Mucosa of stomach (tissue), 1 donor: ENCODE data around the gene LGALSL.

Experiments used
- H3K27me3 ChIP-seq: one replicate; pipeline ENCODE4 v1.7.0; 2013; ENCODE audit warnings: mild to moderate bottlenecking, low read length; ENCODE audit not compliant: control insufficient read depth, insufficient read depth
- H3K36me3 ChIP-seq: one replicate; pipeline ENCODE4 v1.7.0; 2013; ENCODE audit warnings: low read length; ENCODE audit not compliant: control insufficient read depth, insufficient read depth
- H3K4me1 ChIP-seq: one replicate; pipeline ENCODE4 v1.7.0; 2013; ENCODE audit warnings: mild to moderate bottlenecking, low read length; ENCODE audit not compliant: control insufficient read depth, insufficient read depth
- H3K4me3 ChIP-seq: one replicate; pipeline ENCODE4 v1.7.0; 2013; ENCODE audit warnings: low read length
- H3K9ac ChIP-seq: one replicate; pipeline ENCODE4 v1.7.0; 2013; ENCODE audit warnings: mild to moderate bottlenecking, low read length, moderate library complexity
- H3K9me3 ChIP-seq: one replicate; pipeline ENCODE4 v1.7.0; 2013; ENCODE audit warnings: mild to moderate bottlenecking, low read length, moderate library complexity; ENCODE audit not compliant: control insufficient read depth
- donor health status: Pancreatic carcinoma.

The LGALSL gene

GRCh38 chr2:64453770-64454385 lies at the start of gene LGALSL:
LGALSL (plus strand) TSS chr2:64454162; CDS start chr2:64454546, 384 bp downstream.
- peak within 1 kb of the TSS; percentile 76 for H3K9ac ChIP-seq
- H3K9me3 ChIP-seq, result no peaks in the 10 kb centered on the region
- peaks cover 16% of the 10 kb centered on the region for H3K4me1 ChIP-seq
- H3K36me3 ChIP-seq, result no peaks in the 10 kb centered on the region
- H3K27me3 ChIP-seq, result no peaks in the 10 kb centered on the region
- peak within 1 kb of the TSS; percentile 57 for H3K4me3 ChIP-seq

GRCh38 chr2:64404743-64405142 lies 49.2 kb upstream of the LGALSL start:
- Histone ChIP-seq H3K4me1 (peaks cover 60% of the 10 kb centered on the region), H3K36me3 (no peaks in the 10 kb centered on the region), H3K4me3 (no peak overlapping the region), H3K9me3 (no peaks in the 10 kb centered on the region), H3K9ac (no peak overlapping the region), H3K27me3 (no peaks in the 10 kb centered on the region)

GRCh38 chr2:64405581-64406406 lies 48.2 kb upstream of the LGALSL start:
- H3K27me3 ChIP-seq, result no peaks in the 10 kb centered on the region
- H3K9me3 ChIP-seq, result no peaks in the 10 kb centered on the region
- H3K36me3 ChIP-seq, result no peaks in the 10 kb centered on the region
- H3K9ac ChIP-seq, result no peak overlapping the region
- no peak overlapping the region for H3K4me3 ChIP-seq
- H3K4me1 ChIP-seq, result peaks cover 55% of the 10 kb centered on the region

- H3K9ac ChIP-seq, result no peak overlapping the region
- H3K9me3 ChIP-seq, result no peaks in the 10 kb centered on the region
- H3K4me3 ChIP-seq, result no peak overlapping the region
- peaks cover 49% of the 10 kb centered on the region for H3K4me1 ChIP-seq
- no peaks in the 10 kb centered on the region for H3K27me3 ChIP-seq
- H3K36me3 ChIP-seq, result no peaks in the 10 kb centered on the region
Measured at GRCh38 chr2:64406407-64406774, 47.6 kb upstream of the LGALSL start.

- H3K27me3 ChIP-seq, result no peaks in the 10 kb centered on the region
- H3K9me3 ChIP-seq, result no peaks in the 10 kb centered on the region
- H3K4me3 ChIP-seq, result no peak overlapping the region
- H3K9ac ChIP-seq, result no peak overlapping the region
- H3K4me1 ChIP-seq, result peaks cover 37% of the 10 kb centered on the region
- no peaks in the 10 kb centered on the region for H3K36me3 ChIP-seq
Measured at GRCh38 chr2:64408031-64408430, 45.9 kb upstream of the LGALSL start.

- Histone ChIP-seq H3K36me3 (no peaks in the 10 kb centered on the region), H3K4me3 (no peak overlapping the region), H3K9me3 (no peaks in the 10 kb centered on the region), H3K9ac (no peak overlapping the region), H3K27me3 (no peaks in the 10 kb centered on the region), H3K4me1 (peaks cover 17% of the 10 kb centered on the region)
Measured at GRCh38 chr2:64410671-64411070, 43.3 kb upstream of the LGALSL start.

GRCh38 chr2:64412671-64413070 lies 41.3 kb upstream of the LGALSL start:
- Histone ChIP-seq H3K36me3 (no peaks in the 10 kb centered on the region), H3K9me3 (no peaks in the 10 kb centered on the region), H3K4me1 (peaks cover 6% of the 10 kb centered on the region), H3K27me3 (no peaks in the 10 kb centered on the region), H3K9ac (no peak overlapping the region), H3K4me3 (no peak overlapping the region)

- Histone ChIP-seq H3K36me3 (no peaks in the 10 kb centered on the region), H3K27me3 (no peaks in the 10 kb centered on the region), H3K4me1 (peaks cover 11% of the 10 kb centered on the region), H3K4me3 (no peak overlapping the region), H3K9me3 (no peaks in the 10 kb centered on the region), H3K9ac (no peak overlapping the region)
Measured at GRCh38 chr2:64414736-64415435, 39.1 kb upstream of the LGALSL start.

GRCh38 chr2:64417624-64418023 lies 36.3 kb upstream of the LGALSL start:
- Histone ChIP-seq H3K4me1 (peaks cover 21% of the 10 kb centered on the region), H3K4me3 (no peak overlapping the region), H3K36me3 (no peaks in the 10 kb centered on the region)

GRCh38 chr2:64419596-64420165 lies 34.3 kb upstream of the LGALSL start:
- Histone ChIP-seq H3K9me3 (no peaks in the 10 kb centered on the region), H3K9ac (no peak overlapping the region), H3K4me3 (no peak overlapping the region), H3K4me1 (peaks cover 21% of the 10 kb centered on the region), H3K27me3 (no peaks in the 10 kb centered on the region), H3K36me3 (no peaks in the 10 kb centered on the region)

More at GRCh38 chr2:64417624-64418023, 36.3 kb upstream of the LGALSL start:
- Histone ChIP-seq H3K9ac (no peak overlapping the region), H3K9me3 (no peaks in the 10 kb centered on the region), H3K27me3 (no peaks in the 10 kb centered on the region)

GRCh38 chr2:64420677-64421076 lies 33.3 kb upstream of the LGALSL start:
- Histone ChIP-seq H3K36me3 (no peaks in the 10 kb centered on the region), H3K4me1 (peaks cover 15% of the 10 kb centered on the region), H3K4me3 (no peak overlapping the region), H3K9ac (no peak overlapping the region), H3K27me3 (no peaks in the 10 kb centered on the region), H3K9me3 (no peaks in the 10 kb centered on the region)

- Histone ChIP-seq H3K4me1 (peaks cover 18% of the 10 kb centered on the region), H3K4me3 (no peak overlapping the region), H3K9me3 (no peaks in the 10 kb centered on the region)
Measured at GRCh38 chr2:64421201-64421600, 32.8 kb upstream of the LGALSL start.

More at GRCh38 chr2:64421201-64421600, 32.8 kb upstream of the LGALSL start:
- Histone ChIP-seq H3K36me3 (no peaks in the 10 kb centered on the region), H3K9ac (no peak overlapping the region), H3K27me3 (no peaks in the 10 kb centered on the region)
